ENCODE measurements around the gene TMEM244. TPM values are rescaled to one million over a fixed set of nuclear protein-coding genes. Genes with fewer than 3 reads are reported as not detected.
"Not testable (repeated sequence)": the region's sequence is repeated elsewhere in the genome, so short reads cannot be mapped to it uniquely, and the experiment has no call there.

The TMEM244 gene
- total RNA-seq, 1 donor from 2014 or later, result not detected

GRCh38 chr6:129828229-129828628 lies 32.9 kb downstream of the TMEM244 start:
- intact Hi-C loops (cut with DNase I), result no loop called here
- DNase-seq (ENCODE audit: low spot score), result no peak

- DNase-seq (ENCODE audit: low spot score), result no peak
- intact Hi-C loops (cut with DNase I), result no loop called here
Measured at GRCh38 chr6:129818251-129818650, 42.9 kb downstream of the TMEM244 start.

GRCh38 chr6:129817821-129818220 lies 43.3 kb downstream of the TMEM244 start:
- intact Hi-C loops (cut with DNase I), result no loop called here

GRCh38 chr6:129817332-129817731 lies 43.8 kb downstream of the TMEM244 start:
- DNase-seq (ENCODE audit: low spot score), result no peak
- intact Hi-C loops (cut with DNase I), result no loop called here

More at GRCh38 chr6:129817821-129818220, 43.3 kb downstream of the TMEM244 start:
- no peak for DNase-seq (ENCODE audit: low spot score)

GRCh38 chr6:129812145-129812777 lies 48.9 kb downstream of the TMEM244 start:
- no peak for DNase-seq (ENCODE audit: low spot score)
- intact Hi-C loops (cut with DNase I), result no loop called here

GRCh38 chr6:129807141-129807540 lies 54.0 kb downstream of the TMEM244 start:
- DNase-seq (ENCODE audit: low spot score); intact Hi-C loops (cut with DNase I): not testable (repeated sequence)

GRCh38 chr6:129802920-129803319 lies 58.2 kb downstream of the TMEM244 start:
- DNase-seq (ENCODE audit: low spot score); intact Hi-C loops (cut with DNase I): not testable (repeated sequence)

GRCh38 chr6:129801909-129802308 lies 59.2 kb downstream of the TMEM244 start:
- intact Hi-C loops (cut with DNase I), result no loop called here
- DNase-seq (ENCODE audit: low spot score), result no peak

- no peak for DNase-seq (ENCODE audit: low spot score)
- intact Hi-C loops (cut with DNase I), result no loop called here
Measured at GRCh38 chr6:129795261-129795660, 65.9 kb downstream of the TMEM244 start.

- DNase-seq (ENCODE audit: low spot score), result no peak
- intact Hi-C loops (cut with DNase I), result no loop called here
Measured at GRCh38 chr6:129793447-129793846, 67.7 kb downstream of the TMEM244 start.

- DNase-seq (ENCODE audit: low spot score), result no peak
- intact Hi-C loops (cut with DNase I), result no loop called here
Measured at GRCh38 chr6:129792049-129792448, 69.1 kb downstream of the TMEM244 start.

GRCh38 chr6:129790785-129791184 lies 70.3 kb downstream of the TMEM244 start:
- no peak for DNase-seq (ENCODE audit: low spot score)
- intact Hi-C loops (cut with DNase I), result no loop called here

GRCh38 chr6:129789974-129790373 lies 71.1 kb downstream of the TMEM244 start:
- no peak for DNase-seq (ENCODE audit: low spot score)
- intact Hi-C loops (cut with DNase I), result no loop called here

GRCh38 chr6:129787816-129788215 lies 73.3 kb downstream of the TMEM244 start:
- intact Hi-C loops (cut with DNase I), result no loop called here
- no peak for DNase-seq (ENCODE audit: low spot score)

GRCh38 chr6:129786548-129786947 lies 74.6 kb downstream of the TMEM244 start:
- intact Hi-C loops (cut with DNase I), result no loop called here
- no peak for DNase-seq (ENCODE audit: low spot score)

- intact Hi-C loops (cut with DNase I), result no loop called here
- no peak for DNase-seq (ENCODE audit: low spot score)
Measured at GRCh38 chr6:129785756-129786135, 75.4 kb downstream of the TMEM244 start.

- intact Hi-C loops (cut with DNase I), result no loop called here
- DNase-seq (ENCODE audit: low spot score), result no peak
Measured at GRCh38 chr6:129785047-129785755, 75.9 kb downstream of the TMEM244 start.
